ENCODE results near the gene JPH2. TPM values are rescaled to one million over a fixed set of nuclear protein-coding genes. Genes with fewer than 3 reads are reported as not detected.

Gene JPH2
- total RNA-seq, 1 experiment from 2014 or later: 15.8 TPM

GRCh38 chr20:44136579-44137265 lies 50.3 kb downstream of the JPH2 start:
- ATAC-seq (no peak), DNase-seq (no peak)
- Histone ChIP-seq H2AFZ (ENCODE audit: low read length) (no peak overlapping the region), H4K20me1 (ENCODE audit: low read length) (no peaks in the 10 kb centered on the region), H3K27me3 (ENCODE audit: low read length) (no peaks in the 10 kb centered on the region), H3K27ac (ENCODE audit: low read length) (no peak overlapping the region), H3K4me1 (ENCODE audit: insufficient read depth, low read length) (no peaks in the 10 kb centered on the region), H3K9me2 (replicated peaks; ENCODE audit: low read length) (no peaks in the 10 kb centered on the region), H3K36me3 (ENCODE audit: low read depth, low read length) (no peaks in the 10 kb centered on the region), H3K9me3 (ENCODE audit: low read length) (no peaks in the 10 kb centered on the region), H3K79me2 (ENCODE audit: low read length) (no peaks in the 10 kb centered on the region), H3F3A (ENCODE audit: low read length, unreplicated experiment) (no peaks in the 10 kb centered on the region), H3K9ac (ENCODE audit: low read length) (no peak overlapping the region), H3K4me2 (ENCODE audit: low read length) (no peak overlapping the region), H3K4me3 (ENCODE audit: low read length) (no peak overlapping the region)
- ChIA-PET CTCF (no interaction called here), POLR2A (ENCODE audit: unreplicated experiment) (no interaction called here)
- intact Hi-C loops (cut with micrococcal nuclease): no loop called here
- TF ChIP-seq, protein P1, sequence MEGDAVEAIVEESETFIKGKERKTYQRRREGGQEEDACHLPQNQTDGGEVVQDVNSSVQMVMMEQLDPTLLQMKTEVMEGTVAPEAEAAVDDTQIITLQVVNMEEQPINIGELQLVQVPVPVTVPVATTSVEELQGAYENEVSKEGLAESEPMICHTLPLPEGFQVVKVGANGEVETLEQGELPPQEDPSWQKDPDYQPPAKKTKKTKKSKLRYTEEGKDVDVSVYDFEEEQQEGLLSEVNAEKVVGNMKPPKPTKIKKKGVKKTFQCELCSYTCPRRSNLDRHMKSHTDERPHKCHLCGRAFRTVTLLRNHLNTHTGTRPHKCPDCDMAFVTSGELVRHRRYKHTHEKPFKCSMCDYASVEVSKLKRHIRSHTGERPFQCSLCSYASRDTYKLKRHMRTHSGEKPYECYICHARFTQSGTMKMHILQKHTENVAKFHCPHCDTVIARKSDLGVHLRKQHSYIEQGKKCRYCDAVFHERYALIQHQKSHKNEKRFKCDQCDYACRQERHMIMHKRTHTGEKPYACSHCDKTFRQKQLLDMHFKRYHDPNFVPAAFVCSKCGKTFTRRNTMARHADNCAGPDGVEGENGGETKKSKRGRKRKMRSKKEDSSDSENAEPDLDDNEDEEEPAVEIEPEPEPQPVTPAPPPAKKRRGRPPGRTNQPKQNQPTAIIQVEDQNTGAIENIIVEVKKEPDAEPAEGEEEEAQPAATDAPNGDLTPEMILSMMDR (conservative IDR thresholded peaks at IDR 0.05; ENCODE audit: low read depth, low read length): no peak
- TF ChIP-seq EZH2phosphoT487 (IDR thresholded peaks at IDR 0.05; ENCODE audit: borderline replicate concordance, low read length): no peak
- no peak for TF ChIP-seq EZH2 (IDR thresholded peaks at IDR 0.05; ENCODE audit: low read length, unreplicated experiment)
- BruUV-seq (replicated peaks): no TSS peak

- Histone ChIP-seq H3K27ac (ENCODE audit: low read length) (no peak overlapping the region), H3K4me2 (ENCODE audit: low read length) (no peak overlapping the region), H3K9me2 (replicated peaks; ENCODE audit: low read length) (no peaks in the 10 kb centered on the region), H3K79me2 (ENCODE audit: low read length) (no peaks in the 10 kb centered on the region), H3K36me3 (ENCODE audit: low read depth, low read length) (no peaks in the 10 kb centered on the region), H3K4me1 (ENCODE audit: insufficient read depth, low read length) (no peaks in the 10 kb centered on the region), H2AFZ (ENCODE audit: low read length) (no peak overlapping the region), H3K9ac (ENCODE audit: low read length) (no peak overlapping the region), H3K9me3 (ENCODE audit: low read length) (no peaks in the 10 kb centered on the region), H3K4me3 (ENCODE audit: low read length) (no peak overlapping the region), H3K27me3 (ENCODE audit: low read length) (no peaks in the 10 kb centered on the region), H3F3A (ENCODE audit: low read length, unreplicated experiment) (no peaks in the 10 kb centered on the region), H4K20me1 (ENCODE audit: low read length) (no peaks in the 10 kb centered on the region)
- POLR2A ChIA-PET (ENCODE audit: unreplicated experiment): no interaction called here
- no peak; the same call in 1 of the 2 replicates for ATAC-seq
- no peak for DNase-seq
- TF ChIP-seq EZH2 (IDR thresholded peaks at IDR 0.05; ENCODE audit: low read length, unreplicated experiment) (no peak), EZH2phosphoT487 (IDR thresholded peaks at IDR 0.05; ENCODE audit: borderline replicate concordance, low read length) (no peak)
- TF ChIP-seq, protein P1 (conservative IDR thresholded peaks at IDR 0.05; ENCODE audit: low read depth, low read length): no peak
- no TSS peak for BruUV-seq (replicated peaks)
- intact Hi-C loops (cut with micrococcal nuclease): no loop called here
- CTCF ChIA-PET: no interaction called here
These were observed 51.4 kb downstream of the JPH2 start for GRCh38 chr20:44135417-44136204.

- ChIA-PET POLR2A (ENCODE audit: unreplicated experiment) (no interaction called here), CTCF (no interaction called here)
- intact Hi-C loops (cut with micrococcal nuclease): no loop called here
- Histone ChIP-seq H3K27me3 (ENCODE audit: low read length) (no peaks in the 10 kb centered on the region), H3K4me2 (ENCODE audit: low read length) (no peak overlapping the region), H3K4me3 (ENCODE audit: low read length) (no peak overlapping the region), H3K9me2 (replicated peaks; ENCODE audit: low read length) (no peaks in the 10 kb centered on the region), H3K79me2 (ENCODE audit: low read length) (no peaks in the 10 kb centered on the region), H3F3A (ENCODE audit: low read length, unreplicated experiment) (no peaks in the 10 kb centered on the region), H3K36me3 (ENCODE audit: low read depth, low read length) (no peaks in the 10 kb centered on the region), H3K9me3 (ENCODE audit: low read length) (no peaks in the 10 kb centered on the region), H4K20me1 (ENCODE audit: low read length) (no peaks in the 10 kb centered on the region), H3K4me1 (ENCODE audit: insufficient read depth, low read length) (no peaks in the 10 kb centered on the region), H3K9ac (ENCODE audit: low read length) (no peak overlapping the region), H2AFZ (ENCODE audit: low read length) (no peak overlapping the region), H3K27ac (ENCODE audit: low read length) (no peak overlapping the region)
- no TSS peak for BruUV-seq (replicated peaks)
- TF ChIP-seq EZH2 (IDR thresholded peaks at IDR 0.05; ENCODE audit: low read length, unreplicated experiment) (no peak), EZH2phosphoT487 (IDR thresholded peaks at IDR 0.05; ENCODE audit: borderline replicate concordance, low read length) (no peak)
- TF ChIP-seq, protein P1 (conservative IDR thresholded peaks at IDR 0.05; ENCODE audit: low read depth, low read length): no peak
- DNase-seq: no peak
- no peak for ATAC-seq
These were observed 52.0 kb downstream of the JPH2 start for GRCh38 chr20:44135012-44135412.

All from PC-3 (cell line).